Natural killer cell (primary cell): ENCODE measurements around the gene CCDC38. TPM values are rescaled to one million over a fixed set of nuclear protein-coding genes. Genes with fewer than 3 reads are reported as not detected.

Experiments used
- ATAC-seq, 3 donors: fragments of 150-1000 bp in 2 of 3; fragments of 200-7000 bp in 1 of 3; cut with Tn5 transposase; 1 replicate in 1 of 3; 2 replicates in 2 of 3; pipeline ENCODE4 v1.10.0; 2021; ENCODE audit warnings: mild to moderate bottlenecking in 2 of 3, moderate library complexity in 2 of 3
- DNase-seq, 2 donors: peaks; one replicate each; pipeline versions ENCODE4 v3.0.0 to v3.0.0-alpha.2; 2013 to 2021; ENCODE audit warnings: mixed read lengths in 1 of 2
- H3K27ac ChIP-seq: one replicate; pipeline ENCODE4 v1.5.1; 2013; ENCODE audit warnings: mild to moderate bottlenecking, low read length
- H3K27me3 ChIP-seq: one replicate; pipeline ENCODE4 v1.6.1; 2013; ENCODE audit warnings: low read length; ENCODE audit not compliant: control insufficient read depth, insufficient read depth
- H3K36me3 ChIP-seq: one replicate; pipeline ENCODE4 v1.6.1; 2013; ENCODE audit warnings: low read length; ENCODE audit not compliant: control insufficient read depth, insufficient read depth
- H3K4me1 ChIP-seq: one replicate; pipeline ENCODE4 v1.6.1; 2013; ENCODE audit warnings: low read length; ENCODE audit not compliant: control insufficient read depth, insufficient read depth
- H3K4me3 ChIP-seq: one replicate; pipeline ENCODE4 v1.5.1; 2013; ENCODE audit warnings: low read length
- H3K9me3 ChIP-seq: one replicate; pipeline ENCODE4 v1.6.1; 2013; ENCODE audit warnings: low read length; ENCODE audit not compliant: control insufficient read depth, insufficient read depth
- H3K27ac Mint-ChIP-seq, 2 donors: one replicate each; pipeline ENCODE4 v1.8.0; 2022; ENCODE audit warnings: mild to moderate bottlenecking in 2 of 2, mixed read lengths in 2 of 2, moderate library complexity in 1 of 2
- H3K27me3 Mint-ChIP-seq, 2 donors: one replicate each; pipeline ENCODE4 v1.8.0; 2022; ENCODE audit warnings: low read depth in 2 of 2, mixed read lengths in 2 of 2
- H3K36me3 Mint-ChIP-seq: one replicate; pipeline ENCODE4 v1.8.0; 2022; ENCODE audit warnings: mixed read lengths
- H3K4me1 Mint-ChIP-seq, 2 donors: one replicate each; pipeline ENCODE4 v1.8.0; 2022; ENCODE audit warnings: mixed read lengths in 2 of 2
- H3K4me3 Mint-ChIP-seq: one replicate; pipeline ENCODE4 v1.8.0; 2022; ENCODE audit warnings: mild to moderate bottlenecking, moderate library complexity, mixed read lengths
- H3K9me3 Mint-ChIP-seq, 2 donors: one replicate each; pipeline ENCODE4 v1.8.0; 2022; ENCODE audit warnings: mixed read lengths in 2 of 2
- WGBS: methylation state at CpG from one replicate; pipeline ENCODE4 v1.1.7; 2013; ENCODE audit warnings: missing lambda C conversion rate; ENCODE audit not compliant: insufficient coverage; 5-methylcytosine and 5-hydroxymethylcytosine counted together
- intact Hi-C: fragments of 100-400 bp; cut with micrococcal nuclease; formaldehyde crosslinking; loops from one replicate; pipeline ENCODE4 v1.14.2; 2022
- total RNA-seq, 4 donors: library from RNA; stranded (reverse); fragments of 120-200 nt in 1 of 4; gene quantifications; one replicate each; pipeline versions ENCODE4 v1.2.3 to v1.2.4, GENCODE V29; 2013 to 2022
- TF ChIP-seq, protein P1 (sequence below): fragments of 200-600 bp; IDR thresholded peaks from one replicate; pipeline ENCODE4 v1.8.0; 2022; ENCODE audit warnings: antibody characterized with exemption

Gene CCDC38
- total RNA-seq, 3 donors from 2014 or later (not counting 1 experiment from before 2014, with no cell fraction given) = 0.35 to 1.2 (median 0.63) TPM

- TF ChIP-seq, protein P1, sequence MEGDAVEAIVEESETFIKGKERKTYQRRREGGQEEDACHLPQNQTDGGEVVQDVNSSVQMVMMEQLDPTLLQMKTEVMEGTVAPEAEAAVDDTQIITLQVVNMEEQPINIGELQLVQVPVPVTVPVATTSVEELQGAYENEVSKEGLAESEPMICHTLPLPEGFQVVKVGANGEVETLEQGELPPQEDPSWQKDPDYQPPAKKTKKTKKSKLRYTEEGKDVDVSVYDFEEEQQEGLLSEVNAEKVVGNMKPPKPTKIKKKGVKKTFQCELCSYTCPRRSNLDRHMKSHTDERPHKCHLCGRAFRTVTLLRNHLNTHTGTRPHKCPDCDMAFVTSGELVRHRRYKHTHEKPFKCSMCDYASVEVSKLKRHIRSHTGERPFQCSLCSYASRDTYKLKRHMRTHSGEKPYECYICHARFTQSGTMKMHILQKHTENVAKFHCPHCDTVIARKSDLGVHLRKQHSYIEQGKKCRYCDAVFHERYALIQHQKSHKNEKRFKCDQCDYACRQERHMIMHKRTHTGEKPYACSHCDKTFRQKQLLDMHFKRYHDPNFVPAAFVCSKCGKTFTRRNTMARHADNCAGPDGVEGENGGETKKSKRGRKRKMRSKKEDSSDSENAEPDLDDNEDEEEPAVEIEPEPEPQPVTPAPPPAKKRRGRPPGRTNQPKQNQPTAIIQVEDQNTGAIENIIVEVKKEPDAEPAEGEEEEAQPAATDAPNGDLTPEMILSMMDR = no peak
- H3K27me3 Mint-ChIP-seq = no peaks in the 10 kb centered on the region
- H3K4me3 Mint-ChIP-seq = no peak overlapping the region
These were observed 40.2 kb upstream of the CCDC38 start for GRCh38 chr12:95982602-95983001.

DNA sequence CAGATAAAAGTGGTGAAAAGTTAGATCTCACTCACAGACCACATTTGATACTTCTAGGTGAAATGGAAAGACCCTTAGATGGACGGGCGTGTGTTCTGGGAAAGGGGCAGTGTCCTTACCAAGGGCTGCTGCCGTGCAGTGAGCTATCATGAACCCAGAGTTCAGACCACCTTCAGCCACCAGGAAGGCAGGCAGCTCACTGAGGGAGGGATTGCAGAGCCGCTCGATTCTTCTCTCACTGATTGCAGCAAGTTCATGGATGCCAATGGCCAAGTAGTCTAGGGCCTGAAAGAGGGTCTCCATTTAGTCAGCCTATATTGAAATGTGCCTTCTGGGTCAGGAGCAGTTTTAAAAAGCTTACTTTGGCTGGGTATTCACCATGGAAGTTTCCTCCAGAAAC lies 38.0 kb upstream of the CCDC38 start:
- TF ChIP-seq, protein P1 = no peak
- intact Hi-C loops = no loop called here

More at GRCh38 chr12:95982602-95983001, 40.2 kb upstream of the CCDC38 start:
- no peaks in the 10 kb centered on the region for H3K4me1 ChIP-seq
- no peaks in the 10 kb centered on the region for H3K36me3 Mint-ChIP-seq
- no peak overlapping the region for H3K4me3 ChIP-seq
- ATAC-seq = no peak
- H3K9me3 Mint-ChIP-seq = no peaks in the 10 kb centered on the region
- 95% methylated on average over 1 of the region's 1 CpG for whole genome bisulfite sequencing
- no peak overlapping the region for H3K27ac ChIP-seq
- no peaks in the 10 kb centered on the region for H3K4me1 Mint-ChIP-seq
- H3K27me3 ChIP-seq = no peaks in the 10 kb centered on the region
- no peaks in the 10 kb centered on the region for H3K9me3 ChIP-seq
- DNase-seq = no peak
- H3K36me3 ChIP-seq = no peaks in the 10 kb centered on the region
- H3K27ac Mint-ChIP-seq = no peak overlapping the region
- intact Hi-C loops = no loop called here

GRCh38 chr12:95978774-95979173 lies 36.4 kb upstream of the CCDC38 start:
- Mint-ChIP-seq H3K27ac (no peak overlapping the region), H3K4me1 (no peaks in the 10 kb centered on the region), H3K4me3 (no peak overlapping the region), H3K27me3 (no peaks in the 10 kb centered on the region), H3K9me3 (no peaks in the 10 kb centered on the region), H3K36me3 (no peaks in the 10 kb centered on the region)
- no peaks in the 10 kb centered on the region for H3K36me3 ChIP-seq
- H3K4me3 ChIP-seq = no peak overlapping the region
- TF ChIP-seq, protein P1 = no peak
- intact Hi-C loops = no loop called here
- DNase-seq (no peak), ATAC-seq (no peak)
- no peaks in the 10 kb centered on the region for H3K9me3 ChIP-seq
- H3K4me1 ChIP-seq = no peaks in the 10 kb centered on the region
- WGBS = 95% methylated on average over 2 of the region's 3 CpGs
- H3K27ac ChIP-seq = no peak overlapping the region
- H3K27me3 ChIP-seq = no peaks in the 10 kb centered on the region

More for the DNA sequence above, 38.0 kb upstream of the CCDC38 start:
- ATAC-seq = no peak
- H3K4me3 ChIP-seq = no peak overlapping the region
- Mint-ChIP-seq H3K36me3 (no peaks in the 10 kb centered on the region), H3K27me3 (no peaks in the 10 kb centered on the region), H3K9me3 (no peaks in the 10 kb centered on the region), H3K4me1 (no peaks in the 10 kb centered on the region), H3K27ac (no peak overlapping the region), H3K4me3 (no peak overlapping the region)
- DNase-seq = no peak
- H3K4me1 ChIP-seq = no peaks in the 10 kb centered on the region
- no peaks in the 10 kb centered on the region for H3K9me3 ChIP-seq
- no peaks in the 10 kb centered on the region for H3K36me3 ChIP-seq
- no peaks in the 10 kb centered on the region for H3K27me3 ChIP-seq
- H3K27ac ChIP-seq = no peak overlapping the region
- 88% methylated on average over 5 of the region's 5 CpGs for WGBS

- DNase-seq (no peak), ATAC-seq (no peak)
- Mint-ChIP-seq H3K36me3 (no peaks in the 10 kb centered on the region), H3K4me1 (no peaks in the 10 kb centered on the region), H3K4me3 (no peak overlapping the region), H3K27ac (no peak overlapping the region), H3K9me3 (no peaks in the 10 kb centered on the region), H3K27me3 (no peaks in the 10 kb centered on the region)
- intact Hi-C loops = no loop called here
- WGBS = 94% methylated on average over 5 of the region's 5 CpGs
- H3K4me1 ChIP-seq = no peaks in the 10 kb centered on the region
- no peaks in the 10 kb centered on the region for H3K27me3 ChIP-seq
- TF ChIP-seq, protein P1 = no peak
- H3K9me3 ChIP-seq = no peaks in the 10 kb centered on the region
- no peak overlapping the region for H3K4me3 ChIP-seq
- H3K36me3 ChIP-seq = no peaks in the 10 kb centered on the region
- H3K27ac ChIP-seq = no peak overlapping the region
These were observed 35.9 kb upstream of the CCDC38 start for GRCh38 chr12:95978351-95978750.
